ENCODE data around the gene ARL6IP6. TPM values are rescaled to one million over a fixed set of nuclear protein-coding genes. Genes with fewer than 3 reads are reported as not detected.

Gene ARL6IP6
- total and polyA plus RNA-seq, 2 of the 13 experiments (the other 11 are each of a cell fraction or from before 2014, with no cell fraction given), result 45.0 to 65.9 TPM

- no peak for TF ChIP-seq NFE2L2 (IDR thresholded peaks at IDR 0.05; ENCODE audit: low read length)
- TF ChIP-seq ATF5 (CRISPR knock-in tag; IDR thresholded peaks at IDR 0.05; ENCODE audit: low read depth), result no peak
- peak; percentile 75; the same call in 1 of the 2 replicates for TF ChIP-seq IRF9 (CRISPR knock-in tag; IDR thresholded peaks at IDR 0.05; ENCODE audit: borderline replicate concordance)
- no peak for TF ChIP-seq ZFAT (CRISPR knock-in tag; conservative IDR thresholded peaks at IDR 0.05)
- peak; percentile 78; the same call in 1 of the 2 replicates for TF ChIP-seq ZNF879 (CRISPR knock-in tag; IDR thresholded peaks at IDR 0.05)
- no peak; the same call in 1 of the 2 replicates for TF ChIP-seq ZNF83 (CRISPR knock-in tag; IDR thresholded peaks at IDR 0.05; ENCODE audit: borderline replicate concordance)
- TF ChIP-seq CEBPZ (IDR thresholded peaks at IDR 0.05; ENCODE audit: low read length), result no peak
- TF ChIP-seq NR2F6 (IDR thresholded peaks at IDR 0.05), result no peak
- peak; percentile 34 for TF ChIP-seq NR2F6 (CRISPR knock-in tag; IDR thresholded peaks at IDR 0.05)
- no peak for TF ChIP-seq ZNF839 (CRISPR knock-in tag; IDR thresholded peaks at IDR 0.05; ENCODE audit: borderline replicate concordance)
- TF ChIP-seq KAT2B (IDR thresholded peaks at IDR 0.05; ENCODE audit: borderline replicate concordance, low read depth, low read length), result no peak
- no peak for TF ChIP-seq ZNF562 (CRISPR knock-in tag; IDR thresholded peaks at IDR 0.05; ENCODE audit: borderline replicate concordance)
- no peak for TF ChIP-seq FUBP1 (CRISPR knock-in tag; IDR thresholded peaks at IDR 0.05; ENCODE audit: borderline replicate concordance)
- TF ChIP-seq TCF7 (IDR thresholded peaks at IDR 0.05; ENCODE audit: low read depth), result no peak; the same call in 1 of the 2 replicates
- TF ChIP-seq NCOA2 (CRISPR knock-in tag; IDR thresholded peaks at IDR 0.05), result no peak
- TF ChIP-seq SMYD3 (CRISPR knock-in tag; IDR thresholded peaks at IDR 0.05), result peak; percentile 70; the same call in 1 of the 2 replicates
- TF ChIP-seq SNAPC4 (CRISPR knock-in tag; IDR thresholded peaks at IDR 0.05), result peak; percentile 72
Observed at GRCh38 chr2:152718076-152718908, at the start of gene ARL6IP6 (continued).
